OCI-M1 (cell line): ENCODE results near the gene ELMO1.

Source experiments
- DNase-seq: peaks from one replicate; lab custom pipeline; 2025; lab: John Stamatoyannopoulos, UW

Gene ELMO1

DNA sequence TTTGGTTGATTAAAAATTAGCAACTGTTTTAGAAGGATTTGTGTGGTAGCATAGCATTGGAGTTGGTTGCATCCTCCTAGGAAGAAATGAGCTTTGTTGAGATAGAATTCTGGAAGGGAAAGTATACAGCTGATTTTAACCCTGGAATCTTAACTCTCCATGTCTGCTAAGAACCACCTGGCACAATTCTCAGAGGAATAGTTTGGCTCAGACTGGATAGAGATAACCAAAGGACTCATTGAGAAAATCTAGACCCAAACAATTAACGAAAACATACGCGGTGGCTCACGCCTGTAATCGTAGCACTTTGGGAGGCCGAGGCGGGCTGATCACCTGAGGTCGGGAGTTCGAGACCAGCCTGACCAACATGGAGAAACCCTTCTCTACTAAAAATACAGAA lies 625.3 kb downstream of the ELMO1 start:
- DNase-seq: no peak

DNA sequence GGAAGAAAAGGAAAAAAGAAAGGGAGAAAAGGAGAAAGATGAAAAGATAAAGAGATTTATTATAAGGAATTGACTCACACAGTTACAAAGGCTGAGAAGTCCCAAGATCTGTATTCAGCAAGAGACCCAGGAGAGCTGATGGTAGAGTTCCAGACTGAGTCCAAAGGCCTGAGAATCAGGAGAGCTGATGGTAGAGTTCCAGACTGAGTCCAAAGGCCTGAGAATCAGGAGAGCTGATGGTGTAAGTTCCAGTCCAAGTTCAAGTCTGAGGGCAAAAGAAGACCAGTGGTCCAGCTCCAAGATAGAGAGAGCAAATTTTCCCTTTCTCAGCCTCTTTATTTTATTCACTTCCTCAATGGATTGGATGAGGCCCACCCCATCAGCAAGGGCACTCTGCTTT lies 627.0 kb downstream of the ELMO1 start:
- no peak for DNase-seq

GRCh38 chr7:36820527-36821170 lies 628.0 kb downstream of the ELMO1 start:
- DNase-seq: no peak

DNA sequence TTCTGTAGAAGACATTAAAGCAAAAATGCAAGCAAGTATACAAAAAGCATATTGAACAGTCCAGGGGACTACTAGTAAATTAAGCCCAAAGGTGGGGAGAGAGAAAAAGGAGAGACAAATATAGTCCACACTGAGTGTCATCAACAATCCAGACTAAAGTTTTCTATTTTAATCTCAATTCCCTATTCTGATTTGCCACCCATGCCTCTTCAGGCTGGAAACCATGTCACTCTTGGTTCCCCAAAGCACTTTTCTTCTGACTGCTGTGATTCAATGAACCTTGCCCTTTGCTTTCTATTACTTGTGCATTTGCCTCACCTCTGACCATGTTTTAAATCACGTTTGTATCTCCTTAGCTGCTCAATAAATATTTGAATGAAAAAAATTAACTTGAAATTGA lies 629.0 kb downstream of the ELMO1 start:
- DNase-seq: no peak

DNA sequence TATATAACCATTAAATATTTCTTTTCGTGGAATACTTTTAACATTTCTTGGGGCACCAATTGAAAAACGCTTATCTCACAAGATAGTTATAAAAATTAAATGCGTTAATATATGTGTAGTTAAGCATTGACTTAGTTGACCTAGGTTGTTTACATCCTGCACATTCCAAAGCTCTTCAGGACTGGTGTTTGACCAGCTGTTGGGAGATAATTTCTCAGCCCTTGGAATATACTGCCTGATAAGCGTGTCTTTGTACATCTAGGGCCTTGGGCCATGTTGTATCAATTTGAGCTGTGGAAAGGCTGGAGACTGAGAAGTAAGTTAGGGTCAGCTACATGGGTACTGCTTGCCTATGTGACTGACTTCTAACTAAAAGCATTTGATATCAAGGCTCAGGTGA lies 634.4 kb downstream of the ELMO1 start:
- DNase-seq: no peak

DNA sequence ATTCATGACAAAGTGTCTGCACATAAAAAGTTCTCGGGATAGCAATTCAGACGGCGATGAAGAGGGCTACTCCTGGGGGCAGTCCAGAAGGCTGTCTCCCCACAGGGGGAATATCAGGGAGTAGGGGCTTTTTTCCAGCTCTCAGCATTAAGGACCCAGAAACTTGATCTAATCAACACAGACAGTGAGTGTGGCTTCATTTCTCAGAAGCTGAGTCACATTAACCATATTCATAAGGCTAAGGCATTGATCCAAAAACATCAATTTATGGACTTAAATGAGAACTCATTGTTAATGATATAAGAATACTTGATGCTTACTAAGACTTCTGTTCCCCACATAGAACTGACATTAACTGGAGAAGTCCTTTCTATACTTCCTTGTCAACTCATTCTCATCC lies 636.9 kb downstream of the ELMO1 start:
- DNase-seq: peak; percentile 59

DNA sequence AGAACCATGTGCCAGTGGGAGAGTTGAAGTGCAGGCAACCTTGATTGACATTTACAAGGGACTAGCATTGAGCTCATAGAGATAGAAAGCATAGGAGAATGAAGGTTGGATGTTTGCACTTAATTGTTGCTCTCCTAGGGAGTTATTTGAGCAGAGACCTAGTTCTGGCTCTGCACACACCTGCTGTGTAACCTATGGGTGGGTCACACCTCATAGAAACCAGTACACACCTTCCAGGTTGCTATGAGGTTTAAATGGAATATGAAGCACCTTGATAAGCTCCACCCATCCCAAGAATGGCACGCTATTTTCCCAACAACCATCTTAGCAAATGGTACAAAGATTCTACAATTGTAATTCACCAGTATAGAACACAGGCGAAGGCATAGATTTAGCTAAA lies 638.2 kb downstream of the ELMO1 start:
- no peak for DNase-seq

GRCh38 chr7:36810032-36810431 lies 638.6 kb downstream of the ELMO1 start:
- DNase-seq: no peak

GRCh38 chr7:36809510-36809909 lies 639.2 kb downstream of the ELMO1 start:
- no peak for DNase-seq

GRCh38 chr7:36809086-36809485 lies 639.6 kb downstream of the ELMO1 start:
- DNase-seq: no peak

- DNase-seq: peak; percentile 70
These were observed 641.8 kb downstream of the ELMO1 start for GRCh38 chr7:36806891-36807290.
